Endometrial microvascular endothelial cells (primary cell): ENCODE results near the gene SH3GL2. TPM values are rescaled to one million over a fixed set of nuclear protein-coding genes. Genes with fewer than 3 reads are reported as not detected.

Experiments
- in situ Hi-C: cut with HindIII; loops from 2 replicates; pipeline ENCODE4 v1.10.0; 2017; ENCODE audit warnings: low sequenced_read_pairs, low pct_unique_long_range_greater_than_20kb; ENCODE audit errors: inconsistent ontology term
- total RNA-seq: library from RNA; depleted of rRNA; stranded (reverse); fragments of >200 nt; gene quantifications from one replicate; pipeline ENCODE4 v1.2.3, GENCODE V29; 2015; ENCODE audit errors: inconsistent ontology term

SH3GL2 gene
- total RNA-seq, 1 donor from 2014 or later = not detected

GRCh38 chr9:17600962-17601593 lies 22.2 kb downstream of the SH3GL2 start:
- in situ Hi-C loops = no loop called here

GRCh38 chr9:17604556-17604955 lies 25.7 kb downstream of the SH3GL2 start:
- in situ Hi-C loops = no loop called here

- in situ Hi-C loops = no loop called here
Observed at GRCh38 chr9:17609312-17610005, 30.6 kb downstream of the SH3GL2 start.

- in situ Hi-C loops = no loop called here
Observed at GRCh38 chr9:17611342-17611741, 32.5 kb downstream of the SH3GL2 start.

GRCh38 chr9:17611917-17612316 lies 33.1 kb downstream of the SH3GL2 start:
- in situ Hi-C loops = no loop called here

GRCh38 chr9:17613758-17614157 lies 34.9 kb downstream of the SH3GL2 start:
- in situ Hi-C loops = no loop called here

- in situ Hi-C loops = no loop called here
Observed at GRCh38 chr9:17614250-17614649, 35.4 kb downstream of the SH3GL2 start.

GRCh38 chr9:17614903-17615302 lies 36.0 kb downstream of the SH3GL2 start:
- in situ Hi-C loops = no loop called here

- in situ Hi-C loops = no loop called here
Observed at GRCh38 chr9:17622141-17622540, 43.3 kb downstream of the SH3GL2 start.

- in situ Hi-C loops = no loop called here
Observed at GRCh38 chr9:17622749-17623148, 43.9 kb downstream of the SH3GL2 start.

- in situ Hi-C loops = no loop called here
Observed at GRCh38 chr9:17623965-17624364, 45.1 kb downstream of the SH3GL2 start.

GRCh38 chr9:17624571-17624970 lies 45.7 kb downstream of the SH3GL2 start:
- in situ Hi-C loops = no loop called here

GRCh38 chr9:17625644-17626388 lies 47.0 kb downstream of the SH3GL2 start:
- in situ Hi-C loops = no loop called here

- in situ Hi-C loops = no loop called here
Observed at GRCh38 chr9:17627641-17628040, 48.8 kb downstream of the SH3GL2 start.

GRCh38 chr9:17628624-17629023 lies 49.8 kb downstream of the SH3GL2 start:
- in situ Hi-C loops = no loop called here

GRCh38 chr9:17630531-17630949 lies 51.7 kb downstream of the SH3GL2 start:
- in situ Hi-C loops = no loop called here

GRCh38 chr9:17631396-17631795 lies 52.5 kb downstream of the SH3GL2 start:
- in situ Hi-C loops = no loop called here

GRCh38 chr9:17632994-17633393 lies 54.1 kb downstream of the SH3GL2 start:
- in situ Hi-C loops = no loop called here

- in situ Hi-C loops = no loop called here
Observed at GRCh38 chr9:17635115-17635890, 56.4 kb downstream of the SH3GL2 start.
